WTC11 (cell line): ENCODE results near the gene PDE4B. TPM values are rescaled to one million over a fixed set of nuclear protein-coding genes. Genes with fewer than 3 reads are reported as not detected.

Experiments
- ATAC-seq: fragments of 200-7000 bp; cut with Tn5 transposase; 2 replicates; pipeline ENCODE4 v1.10.0; 2021; ENCODE audit warnings: mild to moderate bottlenecking, moderate library complexity
- CTCF ChIA-PET: fragments of 300-600 bp; sonication (Branson Sonifier 250); formaldehyde crosslinking; loops from one replicate; lab custom pipeline; 2021; ENCODE audit warnings: antibody characterized with exemption; lab: Charles Lee
- POLR2A ChIA-PET: fragments of 350-600 bp; sonication (Branson Sonifier 250); formaldehyde crosslinking; loops from one replicate; lab custom pipeline; 2021; ENCODE audit warnings: antibody characterized with exemption; lab: Charles Lee
- DNase-seq: peaks from one replicate; pipeline ENCODE4 v3.0.0; 2021; ENCODE audit warnings: low spot score
- H3K27ac Mint-ChIP-seq: 2 replicates; pipeline ENCODE4 v1.8.0; 2021; ENCODE audit warnings: mixed read lengths
- H3K27me3 Mint-ChIP-seq: 2 replicates; pipeline ENCODE4 v1.8.0; 2021; ENCODE audit warnings: low read depth, mild to moderate bottlenecking, moderate library complexity, mixed read lengths
- H3K36me3 Mint-ChIP-seq: 2 replicates; pipeline ENCODE4 v1.8.0; 2021; ENCODE audit warnings: mixed read lengths
- H3K4me1 Mint-ChIP-seq: 2 replicates; pipeline ENCODE4 v1.8.0; 2022; ENCODE audit warnings: mixed read lengths
- H3K4me3 Mint-ChIP-seq: 2 replicates; pipeline ENCODE4 v1.8.0; 2021; ENCODE audit warnings: mild to moderate bottlenecking, moderate library complexity, mixed read lengths
- H3K9me3 Mint-ChIP-seq: 2 replicates; pipeline ENCODE4 v1.8.0; 2021; ENCODE audit warnings: mixed read lengths
- ESRRA ChIP-seq: sonication (generic); formaldehyde crosslinking; IDR thresholded peaks from 2 replicates; pipeline ENCODE4 v1.8.1; 2022; ENCODE audit warnings: mild to moderate bottlenecking, missing genetic modification reagents, borderline replicate concordance
- FOXJ3 ChIP-seq: sonication (generic); formaldehyde crosslinking; IDR thresholded peaks from 2 replicates; pipeline ENCODE4 v1.9.0; 2021; ENCODE audit warnings: missing genetic modification reagents, mild to moderate bottlenecking, borderline replicate concordance
- IRF2 ChIP-seq: sonication (generic); formaldehyde crosslinking; IDR thresholded peaks from 2 replicates; pipeline ENCODE4 v1.8.0; 2022; ENCODE audit warnings: low read depth, missing genetic modification reagents, borderline replicate concordance
- RORB ChIP-seq: fragments of 250-450 bp; sonication (Bioruptor Pico); IDR thresholded peaks from 2 replicates; pipeline ENCODE4 v1.9.0; 2021; ENCODE audit warnings: mild to moderate bottlenecking
- SMAD4 ChIP-seq: sonication (generic); formaldehyde crosslinking; IDR thresholded peaks from 2 replicates; pipeline ENCODE4 v1.8.0; 2022; ENCODE audit warnings: mild to moderate bottlenecking, missing genetic modification reagents
- ZNF121 ChIP-seq: sonication (generic); formaldehyde crosslinking; IDR thresholded peaks from 2 replicates; pipeline ENCODE4 v1.8.0; 2023; ENCODE audit warnings: missing genetic modification reagents
- ZNF138 ChIP-seq: sonication (generic); formaldehyde crosslinking; conservative IDR thresholded peaks from 2 replicates; pipeline ENCODE4 v1.8.1; 2022; ENCODE audit warnings: mild to moderate bottlenecking, moderate library complexity, missing genetic modification reagents
- ZNF232 ChIP-seq: sonication (generic); formaldehyde crosslinking; IDR thresholded peaks from 2 replicates; pipeline ENCODE4 v1.8.0; 2022; ENCODE audit warnings: mild to moderate bottlenecking, missing genetic modification reagents
- total RNA-seq: library from RNA; stranded (reverse); gene quantifications from 3 replicates; pipeline ENCODE4 v1.2.3, GENCODE V29; 2021
- TF ChIP-seq, protein P1 (sequence below): fragments of 200-600 bp; IDR thresholded peaks from 2 replicates; pipeline ENCODE4 v1.8.0; 2022; ENCODE audit warnings: antibody characterized with exemption
- TF ChIP-seq, protein P2 (sequence below): sonication (generic); formaldehyde crosslinking; IDR thresholded peaks from 2 replicates; pipeline ENCODE4 v1.8.0; 2023; ENCODE audit warnings: missing genetic modification reagents, mild to moderate bottlenecking, borderline replicate concordance
- TF ChIP-seq, protein P3 (sequence below): sonication (generic); formaldehyde crosslinking; IDR thresholded peaks from 2 replicates; pipeline ENCODE4 v1.8.1; 2022; ENCODE audit warnings: missing genetic modification reagents, borderline replicate concordance
- TF ChIP-seq, protein P4 (sequence below): sonication (generic); formaldehyde crosslinking; IDR thresholded peaks from 2 replicates; pipeline ENCODE4 v1.8.0; 2022; ENCODE audit warnings: missing genetic modification reagents
- TF ChIP-seq, protein P5 (sequence below): sonication (generic); formaldehyde crosslinking; IDR thresholded peaks from 2 replicates; pipeline ENCODE4 v1.8.0; 2023; ENCODE audit warnings: missing genetic modification reagents
- TF ChIP-seq, protein P6 (sequence below): sonication (generic); formaldehyde crosslinking; IDR thresholded peaks from 2 replicates; pipeline ENCODE4 v1.8.0; 2023; ENCODE audit warnings: mild to moderate bottlenecking, missing genetic modification reagents

Gene PDE4B
- total RNA-seq, 1 experiment from 2014 or later, result 8.0 TPM

DNA sequence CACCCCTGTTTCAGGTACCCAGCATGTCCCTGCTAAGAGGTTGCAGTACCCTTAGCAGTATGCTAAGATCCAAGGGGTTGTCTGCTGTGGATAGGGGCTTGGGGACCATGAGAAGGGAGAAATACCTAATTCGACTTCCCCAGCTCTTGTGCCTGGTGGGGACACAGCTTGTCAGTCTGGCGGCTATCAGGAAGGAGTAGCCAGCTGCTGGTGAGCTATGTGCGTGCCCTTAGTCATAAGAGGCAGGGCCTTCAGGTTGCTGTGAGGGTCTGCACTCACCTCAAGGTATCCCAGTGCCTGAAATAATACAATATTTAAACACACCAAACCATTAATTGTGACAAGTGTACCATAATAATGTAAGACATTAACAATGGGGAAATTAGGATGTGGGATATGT is 536.2 kb downstream of the PDE4B start (continued):
- TF ChIP-seq, protein P1, sequence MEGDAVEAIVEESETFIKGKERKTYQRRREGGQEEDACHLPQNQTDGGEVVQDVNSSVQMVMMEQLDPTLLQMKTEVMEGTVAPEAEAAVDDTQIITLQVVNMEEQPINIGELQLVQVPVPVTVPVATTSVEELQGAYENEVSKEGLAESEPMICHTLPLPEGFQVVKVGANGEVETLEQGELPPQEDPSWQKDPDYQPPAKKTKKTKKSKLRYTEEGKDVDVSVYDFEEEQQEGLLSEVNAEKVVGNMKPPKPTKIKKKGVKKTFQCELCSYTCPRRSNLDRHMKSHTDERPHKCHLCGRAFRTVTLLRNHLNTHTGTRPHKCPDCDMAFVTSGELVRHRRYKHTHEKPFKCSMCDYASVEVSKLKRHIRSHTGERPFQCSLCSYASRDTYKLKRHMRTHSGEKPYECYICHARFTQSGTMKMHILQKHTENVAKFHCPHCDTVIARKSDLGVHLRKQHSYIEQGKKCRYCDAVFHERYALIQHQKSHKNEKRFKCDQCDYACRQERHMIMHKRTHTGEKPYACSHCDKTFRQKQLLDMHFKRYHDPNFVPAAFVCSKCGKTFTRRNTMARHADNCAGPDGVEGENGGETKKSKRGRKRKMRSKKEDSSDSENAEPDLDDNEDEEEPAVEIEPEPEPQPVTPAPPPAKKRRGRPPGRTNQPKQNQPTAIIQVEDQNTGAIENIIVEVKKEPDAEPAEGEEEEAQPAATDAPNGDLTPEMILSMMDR, result no peak
- TF ChIP-seq, all 79 proteins: peak for 0

DNA sequence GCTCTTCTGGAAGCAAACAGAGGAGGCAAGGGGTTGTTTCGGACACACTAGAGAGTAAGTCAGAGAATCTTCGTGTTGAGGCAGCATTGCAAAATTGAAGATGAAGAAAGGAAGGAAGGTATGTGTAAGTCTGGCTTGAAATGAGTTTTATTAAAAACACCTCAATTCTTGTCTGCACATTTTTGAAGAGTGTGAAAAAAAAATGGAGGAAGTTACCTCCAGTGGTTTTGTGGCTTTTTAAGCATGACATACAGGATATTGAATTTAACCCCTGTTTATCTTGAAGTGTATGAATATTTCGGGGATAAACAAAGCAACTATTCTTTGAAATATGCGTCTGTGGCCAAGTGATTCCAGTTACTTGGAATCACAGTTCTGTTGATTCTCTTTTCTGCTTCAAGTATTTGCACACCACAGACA is 538.0 kb downstream of the PDE4B start:
- H3K27me3 Mint-ChIP-seq, result no peaks in the 10 kb centered on the region; the same call in 1 of the 2 replicates
- ATAC-seq (no peak), DNase-seq (no peak)
- H3K4me3 Mint-ChIP-seq, result peak overlapping the region; percentile 5; the same call in 1 of the 2 replicates
- TF ChIP-seq RORB (no peak), IRF2 (no peak)
- peaks cover 49% of the 10 kb centered on the region for H3K4me1 Mint-ChIP-seq
- peak overlapping the region; percentile 28; the same call in 1 of the 2 replicates for H3K27ac Mint-ChIP-seq
- POLR2A ChIA-PET, result no interaction called here
- no peaks in the 10 kb centered on the region for H3K9me3 Mint-ChIP-seq
- CTCF ChIA-PET, result no interaction called here
- H3K36me3 Mint-ChIP-seq, result no peaks in the 10 kb centered on the region

DNA sequence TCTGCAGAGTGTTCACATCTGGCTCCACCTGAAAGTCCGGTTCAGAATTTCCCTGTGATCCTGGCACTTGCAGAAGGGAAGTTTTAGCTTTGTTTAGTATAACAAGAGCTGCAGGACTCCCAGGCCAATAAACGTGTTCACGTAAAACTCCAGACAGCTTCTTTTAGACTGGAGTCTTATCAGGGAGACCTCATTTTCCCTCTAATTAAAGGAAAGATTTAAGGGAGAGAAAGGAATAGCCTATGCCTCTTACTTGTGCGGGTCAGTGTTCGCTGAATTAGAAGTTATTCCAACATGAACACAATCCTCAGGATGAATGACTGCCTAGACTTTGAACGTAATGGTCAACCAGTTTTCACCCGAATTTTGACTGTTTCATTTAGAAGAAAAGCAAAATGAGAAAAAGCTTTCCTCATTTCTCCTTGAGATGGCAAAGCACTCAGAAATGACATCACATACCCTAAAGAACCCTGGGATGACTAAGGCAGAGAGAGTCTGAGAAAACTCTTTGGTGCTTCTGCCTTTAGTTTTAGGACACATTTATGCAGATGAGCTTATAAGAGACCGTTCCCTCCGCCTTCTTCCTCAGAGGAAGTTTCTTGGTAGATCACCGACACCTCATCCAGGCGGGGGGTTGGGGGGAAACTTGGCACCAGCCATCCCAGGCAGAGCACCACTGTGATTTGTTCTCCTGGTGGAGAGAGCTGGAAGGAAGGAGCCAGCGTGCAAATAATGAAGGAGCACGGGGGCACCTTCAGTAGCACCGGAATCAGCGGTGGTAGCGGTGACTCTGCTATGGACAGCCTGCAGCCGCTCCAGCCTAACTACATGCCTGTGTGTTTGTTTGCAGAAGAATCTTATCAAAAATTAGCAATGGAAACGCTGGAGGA is 539.2 kb downstream of the PDE4B start:
- peaks cover 61% of the 10 kb centered on the region for H3K4me1 Mint-ChIP-seq
- H3K4me3 Mint-ChIP-seq, result peak overlapping the region; percentile 74
- peak; percentile 58 for DNase-seq
- no peaks in the 10 kb centered on the region for H3K9me3 Mint-ChIP-seq
- no peaks in the 10 kb centered on the region for H3K36me3 Mint-ChIP-seq
- ATAC-seq, result peak; percentile 85
- POLR2A ChIA-PET, result interaction anchor here (0.7 to 1.4 kb wide), 3 partner anchors 15 to 58 kb away, joined by 3 to 4 read pairs (median 3); no protein-coding TSS in a partner anchor
- CTCF ChIA-PET, result interaction anchor here (0.6 to 2.5 kb wide), 11 partner anchors 10 to 875 kb away, joined by 3 to 14 read pairs (median 4); partner anchors contain the start of genes DNAI4 and MIER1
- H3K27me3 Mint-ChIP-seq, result no peaks in the 10 kb centered on the region; the same call in 1 of the 2 replicates
- H3K27ac Mint-ChIP-seq, result peak overlapping the region; percentile 85
- TF ChIP-seq, protein P2, sequence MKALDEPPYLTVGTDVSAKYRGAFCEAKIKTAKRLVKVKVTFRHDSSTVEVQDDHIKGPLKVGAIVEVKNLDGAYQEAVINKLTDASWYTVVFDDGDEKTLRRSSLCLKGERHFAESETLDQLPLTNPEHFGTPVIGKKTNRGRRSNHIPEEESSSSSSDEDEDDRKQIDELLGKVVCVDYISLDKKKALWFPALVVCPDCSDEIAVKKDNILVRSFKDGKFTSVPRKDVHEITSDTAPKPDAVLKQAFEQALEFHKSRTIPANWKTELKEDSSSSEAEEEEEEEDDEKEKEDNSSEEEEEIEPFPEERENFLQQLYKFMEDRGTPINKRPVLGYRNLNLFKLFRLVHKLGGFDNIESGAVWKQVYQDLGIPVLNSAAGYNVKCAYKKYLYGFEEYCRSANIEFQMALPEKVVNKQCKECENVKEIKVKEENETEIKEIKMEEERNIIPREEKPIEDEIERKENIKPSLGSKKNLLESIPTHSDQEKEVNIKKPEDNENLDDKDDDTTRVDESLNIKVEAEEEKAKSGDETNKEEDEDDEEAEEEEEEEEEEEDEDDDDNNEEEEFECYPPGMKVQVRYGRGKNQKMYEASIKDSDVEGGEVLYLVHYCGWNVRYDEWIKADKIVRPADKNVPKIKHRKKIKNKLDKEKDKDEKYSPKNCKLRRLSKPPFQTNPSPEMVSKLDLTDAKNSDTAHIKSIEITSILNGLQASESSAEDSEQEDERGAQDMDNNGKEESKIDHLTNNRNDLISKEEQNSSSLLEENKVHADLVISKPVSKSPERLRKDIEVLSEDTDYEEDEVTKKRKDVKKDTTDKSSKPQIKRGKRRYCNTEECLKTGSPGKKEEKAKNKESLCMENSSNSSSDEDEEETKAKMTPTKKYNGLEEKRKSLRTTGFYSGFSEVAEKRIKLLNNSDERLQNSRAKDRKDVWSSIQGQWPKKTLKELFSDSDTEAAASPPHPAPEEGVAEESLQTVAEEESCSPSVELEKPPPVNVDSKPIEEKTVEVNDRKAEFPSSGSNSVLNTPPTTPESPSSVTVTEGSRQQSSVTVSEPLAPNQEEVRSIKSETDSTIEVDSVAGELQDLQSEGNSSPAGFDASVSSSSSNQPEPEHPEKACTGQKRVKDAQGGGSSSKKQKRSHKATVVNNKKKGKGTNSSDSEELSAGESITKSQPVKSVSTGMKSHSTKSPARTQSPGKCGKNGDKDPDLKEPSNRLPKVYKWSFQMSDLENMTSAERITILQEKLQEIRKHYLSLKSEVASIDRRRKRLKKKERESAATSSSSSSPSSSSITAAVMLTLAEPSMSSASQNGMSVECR (CRISPR knock-in tag), result no peak
- TF ChIP-seq, protein P3, sequence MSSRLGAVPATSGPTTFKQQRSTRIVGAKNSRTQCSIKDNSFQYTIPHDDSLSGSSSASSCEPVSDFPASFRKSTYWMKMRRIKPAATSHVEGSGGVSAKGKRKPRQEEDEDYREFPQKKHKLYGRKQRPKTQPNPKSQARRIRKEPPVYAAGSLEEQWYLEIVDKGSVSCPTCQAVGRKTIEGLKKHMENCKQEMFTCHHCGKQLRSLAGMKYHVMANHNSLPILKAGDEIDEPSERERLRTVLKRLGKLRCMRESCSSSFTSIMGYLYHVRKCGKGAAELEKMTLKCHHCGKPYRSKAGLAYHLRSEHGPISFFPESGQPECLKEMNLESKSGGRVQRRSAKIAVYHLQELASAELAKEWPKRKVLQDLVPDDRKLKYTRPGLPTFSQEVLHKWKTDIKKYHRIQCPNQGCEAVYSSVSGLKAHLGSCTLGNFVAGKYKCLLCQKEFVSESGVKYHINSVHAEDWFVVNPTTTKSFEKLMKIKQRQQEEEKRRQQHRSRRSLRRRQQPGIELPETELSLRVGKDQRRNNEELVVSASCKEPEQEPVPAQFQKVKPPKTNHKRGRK (CRISPR knock-in tag), result 0 out of 2 replicates have a peak, but pooled peaks have one; percentile 33
- TF ChIP-seq ESRRA (no peak), ZNF121 (CRISPR knock-in tag) (no peak), FOXJ3 (no peak), ZNF138 (0 out of 2 replicates have a peak, but pooled peaks have one; percentile 42), SMAD4 (CRISPR knock-in tag) (no peak), ZNF232 (CRISPR knock-in tag) (peak; percentile 77; the same call in 1 of the 2 replicates)
- TF ChIP-seq, protein P4, sequence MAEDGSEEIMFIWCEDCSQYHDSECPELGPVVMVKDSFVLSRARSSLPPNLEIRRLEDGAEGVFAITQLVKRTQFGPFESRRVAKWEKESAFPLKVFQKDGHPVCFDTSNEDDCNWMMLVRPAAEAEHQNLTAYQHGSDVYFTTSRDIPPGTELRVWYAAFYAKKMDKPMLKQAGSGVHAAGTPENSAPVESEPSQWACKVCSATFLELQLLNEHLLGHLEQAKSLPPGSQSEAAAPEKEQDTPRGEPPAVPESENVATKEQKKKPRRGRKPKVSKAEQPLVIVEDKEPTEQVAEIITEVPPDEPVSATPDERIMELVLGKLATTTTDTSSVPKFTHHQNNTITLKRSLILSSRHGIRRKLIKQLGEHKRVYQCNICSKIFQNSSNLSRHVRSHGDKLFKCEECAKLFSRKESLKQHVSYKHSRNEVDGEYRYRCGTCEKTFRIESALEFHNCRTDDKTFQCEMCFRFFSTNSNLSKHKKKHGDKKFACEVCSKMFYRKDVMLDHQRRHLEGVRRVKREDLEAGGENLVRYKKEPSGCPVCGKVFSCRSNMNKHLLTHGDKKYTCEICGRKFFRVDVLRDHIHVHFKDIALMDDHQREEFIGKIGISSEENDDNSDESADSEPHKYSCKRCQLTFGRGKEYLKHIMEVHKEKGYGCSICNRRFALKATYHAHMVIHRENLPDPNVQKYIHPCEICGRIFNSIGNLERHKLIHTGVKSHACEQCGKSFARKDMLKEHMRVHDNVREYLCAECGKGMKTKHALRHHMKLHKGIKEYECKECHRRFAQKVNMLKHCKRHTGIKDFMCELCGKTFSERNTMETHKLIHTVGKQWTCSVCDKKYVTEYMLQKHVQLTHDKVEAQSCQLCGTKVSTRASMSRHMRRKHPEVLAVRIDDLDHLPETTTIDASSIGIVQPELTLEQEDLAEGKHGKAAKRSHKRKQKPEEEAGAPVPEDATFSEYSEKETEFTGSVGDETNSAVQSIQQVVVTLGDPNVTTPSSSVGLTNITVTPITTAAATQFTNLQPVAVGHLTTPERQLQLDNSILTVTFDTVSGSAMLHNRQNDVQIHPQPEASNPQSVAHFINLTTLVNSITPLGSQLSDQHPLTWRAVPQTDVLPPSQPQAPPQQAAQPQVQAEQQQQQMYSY (CRISPR knock-in tag), result peak; percentile 91
- TF ChIP-seq, protein P5, sequence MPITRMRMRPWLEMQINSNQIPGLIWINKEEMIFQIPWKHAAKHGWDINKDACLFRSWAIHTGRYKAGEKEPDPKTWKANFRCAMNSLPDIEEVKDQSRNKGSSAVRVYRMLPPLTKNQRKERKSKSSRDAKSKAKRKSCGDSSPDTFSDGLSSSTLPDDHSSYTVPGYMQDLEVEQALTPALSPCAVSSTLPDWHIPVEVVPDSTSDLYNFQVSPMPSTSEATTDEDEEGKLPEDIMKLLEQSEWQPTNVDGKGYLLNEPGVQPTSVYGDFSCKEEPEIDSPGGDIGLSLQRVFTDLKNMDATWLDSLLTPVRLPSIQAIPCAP (CRISPR knock-in tag), result no peak
- TF ChIP-seq, protein P6, sequence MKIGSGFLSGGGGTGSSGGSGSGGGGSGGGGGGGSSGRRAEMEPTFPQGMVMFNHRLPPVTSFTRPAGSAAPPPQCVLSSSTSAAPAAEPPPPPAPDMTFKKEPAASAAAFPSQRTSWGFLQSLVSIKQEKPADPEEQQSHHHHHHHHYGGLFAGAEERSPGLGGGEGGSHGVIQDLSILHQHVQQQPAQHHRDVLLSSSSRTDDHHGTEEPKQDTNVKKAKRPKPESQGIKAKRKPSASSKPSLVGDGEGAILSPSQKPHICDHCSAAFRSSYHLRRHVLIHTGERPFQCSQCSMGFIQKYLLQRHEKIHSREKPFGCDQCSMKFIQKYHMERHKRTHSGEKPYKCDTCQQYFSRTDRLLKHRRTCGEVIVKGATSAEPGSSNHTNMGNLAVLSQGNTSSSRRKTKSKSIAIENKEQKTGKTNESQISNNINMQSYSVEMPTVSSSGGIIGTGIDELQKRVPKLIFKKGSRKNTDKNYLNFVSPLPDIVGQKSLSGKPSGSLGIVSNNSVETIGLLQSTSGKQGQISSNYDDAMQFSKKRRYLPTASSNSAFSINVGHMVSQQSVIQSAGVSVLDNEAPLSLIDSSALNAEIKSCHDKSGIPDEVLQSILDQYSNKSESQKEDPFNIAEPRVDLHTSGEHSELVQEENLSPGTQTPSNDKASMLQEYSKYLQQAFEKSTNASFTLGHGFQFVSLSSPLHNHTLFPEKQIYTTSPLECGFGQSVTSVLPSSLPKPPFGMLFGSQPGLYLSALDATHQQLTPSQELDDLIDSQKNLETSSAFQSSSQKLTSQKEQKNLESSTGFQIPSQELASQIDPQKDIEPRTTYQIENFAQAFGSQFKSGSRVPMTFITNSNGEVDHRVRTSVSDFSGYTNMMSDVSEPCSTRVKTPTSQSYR (CRISPR knock-in tag), result 0 out of 2 replicates have a peak, but pooled peaks have one; percentile 47
